CD4-positive, alpha-beta T cell treated with Interleukin-17A for 4 hours (primary cell): ENCODE measurements around the gene CXXC1.
A peak's percentile ranks its signal among the peaks of the same experiment; 100 is the strongest.
"Not testable (repeated sequence)": the region's sequence is repeated elsewhere in the genome, so short reads cannot be mapped to it uniquely, and the experiment has no call there.

ENCODE experiments used
- DNase-seq: peaks from one replicate; pipeline ENCODE4 v3.0.0-alpha.2; 2020; ENCODE audit warnings: mixed read lengths

Gene CXXC1

DNA sequence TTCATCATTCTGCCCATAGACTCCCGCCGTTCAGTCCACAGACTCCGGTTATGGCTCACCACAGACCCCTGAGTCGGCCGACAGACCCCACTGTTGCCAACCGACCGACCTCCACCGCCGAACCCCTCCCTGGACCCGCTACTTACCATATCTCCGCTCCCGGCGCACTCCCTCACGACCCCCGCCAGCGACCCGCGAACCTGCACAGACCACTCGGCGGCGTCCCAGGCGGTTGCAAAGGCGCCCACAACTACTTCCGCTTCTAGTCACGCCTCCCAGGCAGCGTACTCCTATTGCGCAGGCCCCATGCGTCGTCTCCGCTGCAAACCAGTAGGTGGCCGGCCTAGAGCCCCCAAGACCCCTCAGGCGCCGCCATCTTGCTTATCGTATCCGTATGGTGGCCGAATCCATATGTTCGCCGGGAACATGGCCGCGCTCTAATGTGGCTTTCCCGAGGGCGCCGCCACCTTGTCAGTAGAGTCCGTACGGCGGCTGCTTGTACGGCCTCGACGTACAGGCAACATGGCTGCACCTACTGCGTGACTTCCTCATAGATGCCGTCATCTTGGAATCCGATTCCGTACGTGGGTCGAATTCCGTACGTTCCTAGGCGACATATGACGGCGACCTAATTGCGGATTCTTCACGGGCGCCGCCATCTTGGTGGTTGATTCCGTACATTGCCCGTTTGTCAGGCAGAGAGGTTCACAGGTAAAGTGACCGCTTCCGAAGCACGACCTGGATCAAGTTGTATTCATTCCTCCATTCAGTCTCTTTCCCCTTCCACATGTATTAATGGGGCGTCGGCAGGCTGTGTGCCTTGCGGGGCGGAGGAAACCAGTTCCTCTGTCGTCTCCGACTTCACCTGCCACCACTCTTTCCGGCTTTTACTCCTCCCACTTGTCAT lies at the start of gene CXXC1:
CXXC1 (minus strand) TSS at position 252 of the 907 bp plus-strand sequence; CDS start at position 149, 103 bp downstream.
- peak; percentile 96 for DNase-seq

DNA sequence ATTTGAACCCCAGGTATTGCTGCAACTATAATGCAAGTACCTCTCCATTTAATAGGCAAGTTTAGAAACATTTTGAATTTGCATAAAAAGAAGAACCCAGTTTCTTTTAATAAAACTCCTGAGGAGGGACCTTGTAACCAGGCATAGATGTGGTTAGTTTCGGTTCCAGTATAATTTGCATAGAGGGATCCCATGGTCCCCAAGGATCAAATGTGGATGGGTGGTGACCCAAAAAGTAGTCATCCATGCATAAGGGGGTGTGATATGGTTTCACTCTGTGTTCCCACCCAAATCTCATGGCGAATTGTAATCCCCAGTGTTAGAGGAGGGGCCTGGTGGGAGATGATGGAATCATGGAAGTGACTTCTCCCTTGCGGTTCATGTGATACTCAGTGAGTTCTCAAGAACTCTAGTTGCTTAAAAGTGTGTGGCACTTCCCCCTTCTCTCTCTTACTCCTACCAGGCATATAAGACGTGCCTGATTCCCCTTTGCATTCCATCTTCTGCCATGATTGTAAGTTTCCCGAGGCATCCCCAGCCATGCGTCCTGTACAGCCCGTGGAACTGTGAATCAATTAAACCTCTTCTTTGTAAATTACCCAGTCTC lies 47.2 kb upstream of the CXXC1 start:
- no peak for DNase-seq

DNA sequence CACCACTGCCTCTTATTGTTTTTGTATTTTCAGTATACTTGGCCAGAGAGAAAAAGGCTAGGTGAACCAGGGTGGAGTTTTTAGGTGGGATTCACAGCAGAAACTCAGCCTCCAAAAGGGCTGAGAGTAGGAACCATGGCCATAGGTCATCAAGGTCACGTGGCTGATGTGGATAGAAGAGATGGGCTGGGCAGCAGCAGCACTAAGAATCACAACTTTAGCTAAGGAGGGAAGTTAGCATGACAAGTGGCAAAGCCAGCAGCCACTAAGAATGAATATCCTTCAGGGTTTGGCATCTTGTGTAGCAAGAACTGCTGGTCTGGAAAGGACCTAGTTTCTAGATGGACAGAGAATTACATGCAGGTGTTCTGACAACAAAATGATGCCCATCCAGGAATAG lies 44.2 kb upstream of the CXXC1 start:
- DNase-seq = no peak

DNA sequence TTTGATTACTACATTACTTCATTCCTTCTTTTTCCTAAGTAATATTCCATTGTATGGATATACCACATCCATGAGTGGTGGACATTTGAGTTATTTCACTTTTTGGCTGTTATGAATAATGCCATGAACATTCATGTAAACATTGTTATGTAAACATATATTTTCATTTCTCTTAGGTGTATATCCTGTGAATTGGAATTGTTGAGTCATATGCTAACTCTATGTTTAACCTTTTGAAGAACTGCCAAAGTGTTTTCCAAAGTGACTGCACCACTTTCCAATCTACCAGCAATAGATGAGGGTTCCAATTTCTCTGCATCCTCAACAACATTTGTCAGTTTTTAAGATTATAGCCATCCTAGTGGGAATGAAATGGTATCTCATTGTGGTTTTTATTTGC lies 42.7 kb upstream of the CXXC1 start:
- no peak for DNase-seq

DNA sequence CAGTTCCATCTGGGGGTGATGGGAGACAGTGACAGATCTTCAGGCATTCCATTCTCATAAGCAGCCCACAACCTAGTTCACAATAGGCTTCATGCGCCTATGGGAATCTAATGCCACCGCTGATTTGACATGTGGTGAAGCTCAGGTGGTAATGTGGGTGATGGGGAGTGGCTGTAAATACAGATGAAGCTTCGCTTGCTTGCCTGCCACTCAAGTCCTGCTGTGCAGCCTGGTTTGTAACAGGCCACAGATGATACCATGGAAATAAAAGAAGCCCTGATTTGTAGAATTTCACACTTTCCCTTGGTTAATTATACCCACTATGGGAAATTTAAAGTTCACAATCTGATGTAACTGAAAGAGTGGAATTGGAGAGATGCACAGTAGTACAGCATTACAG lies 40.5 kb upstream of the CXXC1 start:
- no peak for DNase-seq

DNA sequence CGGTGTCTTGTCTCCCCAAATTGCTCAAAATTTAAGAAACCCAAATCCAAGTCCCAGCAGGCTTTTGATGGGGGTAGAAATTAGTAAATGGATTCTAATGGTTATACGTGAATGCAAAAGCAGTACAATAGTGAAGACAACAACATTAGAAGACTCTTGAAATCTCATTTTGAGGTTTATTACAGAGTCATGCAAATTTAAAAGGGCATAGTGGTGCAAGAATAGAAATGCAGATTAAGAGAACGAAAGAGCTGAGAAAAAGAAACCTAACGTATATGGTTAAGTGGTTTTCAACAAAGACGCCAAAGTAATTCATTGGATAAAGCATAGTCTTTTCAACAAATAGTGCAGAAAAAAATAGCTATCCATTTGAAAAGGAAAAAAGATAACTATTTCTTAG lies 33.2 kb upstream of the CXXC1 start:
- DNase-seq = no peak

DNA sequence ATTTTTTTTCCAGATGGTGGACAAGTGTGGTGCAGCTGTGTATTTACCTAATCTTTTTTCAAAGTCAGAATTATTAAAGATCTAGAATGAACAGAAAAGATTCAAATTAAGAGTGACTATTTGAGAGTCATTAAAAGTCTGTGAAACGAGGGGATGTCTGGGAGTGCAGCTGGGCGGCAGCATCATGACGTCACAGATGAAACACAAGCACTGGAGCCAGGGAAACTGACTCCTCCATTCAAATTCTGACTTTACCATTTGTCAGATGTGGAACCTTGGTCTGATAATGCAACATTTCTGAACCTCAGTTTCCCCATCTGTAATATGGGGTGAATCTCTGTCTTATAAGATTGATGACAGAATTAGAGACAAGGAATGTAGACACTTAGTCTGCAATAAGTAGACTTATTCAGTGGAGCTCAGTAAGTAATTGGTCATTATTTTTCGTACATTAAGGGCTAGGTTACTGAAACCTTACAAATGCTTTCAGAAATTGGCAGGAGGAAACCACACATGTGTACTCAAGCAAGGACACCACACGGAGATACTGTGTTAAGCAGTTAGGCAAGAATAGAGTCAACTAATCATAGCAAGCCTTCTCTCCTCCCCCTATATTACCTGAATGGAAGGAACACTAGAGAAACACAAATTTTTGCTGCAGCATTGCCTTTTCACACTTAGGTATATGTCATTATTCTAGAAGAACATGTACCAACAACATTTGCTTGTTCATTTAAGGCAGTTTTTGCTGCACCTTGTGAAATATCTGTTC lies 27.8 kb upstream of the CXXC1 start:
- DNase-seq = no peak

DNA sequence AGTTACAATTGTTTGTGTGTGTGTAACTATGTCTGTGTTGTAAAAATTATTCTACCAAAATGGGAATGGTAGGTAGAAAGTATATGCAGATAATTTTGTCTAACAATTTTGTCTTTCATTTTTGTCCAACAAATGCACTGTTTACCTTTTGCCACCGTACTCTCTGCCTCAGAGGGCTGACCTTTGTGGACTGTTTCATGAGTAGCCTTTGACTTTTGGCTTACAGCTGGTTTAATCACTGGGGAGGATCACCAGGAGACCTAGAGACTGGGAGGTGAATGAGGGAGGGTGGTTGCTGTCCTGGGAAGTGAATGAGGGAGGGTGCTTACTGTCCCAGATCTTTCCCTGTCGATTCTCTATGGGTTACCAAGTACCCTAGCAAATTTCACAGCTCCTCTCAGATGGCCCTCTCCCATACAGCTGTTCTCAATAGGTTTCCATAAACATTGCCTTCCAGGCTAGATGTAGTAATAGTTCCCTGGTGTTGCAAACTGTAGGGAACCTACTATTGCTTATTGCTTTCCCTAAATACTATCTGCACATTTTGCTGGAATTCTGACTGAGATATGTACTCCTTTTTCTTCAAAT lies 26.5 kb upstream of the CXXC1 start:
- no peak for DNase-seq

DNA sequence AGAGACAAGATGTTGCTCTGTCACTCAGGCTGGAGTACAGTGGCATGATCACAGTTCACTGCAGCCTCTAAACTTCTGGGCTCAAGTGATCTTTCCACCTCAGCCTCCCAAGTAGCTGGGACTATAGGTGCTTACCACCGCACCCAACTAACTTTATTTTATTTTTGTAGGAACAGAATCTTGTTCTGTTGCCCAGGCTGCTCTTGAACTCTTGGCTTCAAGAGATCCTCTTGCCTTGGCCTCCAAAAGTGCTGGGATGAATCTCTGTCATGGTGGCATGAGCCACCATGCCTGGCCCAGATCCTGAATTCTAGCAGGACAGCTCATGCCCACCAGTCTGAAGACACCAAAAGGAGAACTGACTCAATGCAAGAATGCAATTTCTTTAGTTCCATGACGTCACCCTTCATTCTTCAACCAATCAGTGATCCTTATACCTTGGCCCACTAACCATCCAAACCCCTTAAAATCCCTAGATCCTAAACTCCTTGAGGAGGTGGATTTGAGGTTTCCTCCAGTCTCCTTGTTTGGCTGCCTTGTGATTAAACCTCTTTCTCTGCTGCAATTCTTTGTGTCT lies 25.6 kb upstream of the CXXC1 start:
- no peak for DNase-seq

DNA sequence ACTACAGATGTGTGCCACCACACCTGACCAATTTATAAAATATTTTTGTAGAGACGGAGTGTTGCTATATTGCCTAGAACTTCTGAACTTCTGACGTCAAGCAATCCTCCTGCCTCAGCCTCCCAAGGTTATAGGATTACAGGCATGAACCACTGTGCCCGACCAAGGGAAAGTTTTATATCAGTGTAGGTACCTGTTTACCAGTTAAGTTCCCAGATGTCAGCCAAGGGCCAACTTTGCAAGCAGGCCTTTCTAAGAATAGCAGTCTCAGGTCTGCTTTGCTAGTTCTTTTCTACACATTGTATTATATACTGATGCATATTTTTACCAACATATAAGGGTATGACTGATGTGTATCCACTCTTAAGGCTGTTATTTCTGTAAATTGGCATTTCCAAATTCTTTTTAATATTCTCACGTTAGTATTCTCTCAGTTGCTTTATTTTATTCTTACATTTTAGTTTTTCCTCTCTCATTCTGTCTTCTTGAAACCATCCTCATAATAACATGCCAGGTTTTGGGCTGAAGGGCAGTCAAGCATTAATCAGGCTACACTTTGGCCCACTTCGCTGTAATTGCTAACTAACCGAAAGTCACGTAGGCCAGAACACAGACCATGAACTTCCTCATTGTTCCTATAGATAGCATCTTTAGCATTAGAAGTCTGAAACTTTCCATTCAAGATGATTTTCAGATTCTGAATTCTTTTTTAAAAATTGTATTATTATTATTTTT lies 25.0 kb upstream of the CXXC1 start:
- DNase-seq = no peak

DNA sequence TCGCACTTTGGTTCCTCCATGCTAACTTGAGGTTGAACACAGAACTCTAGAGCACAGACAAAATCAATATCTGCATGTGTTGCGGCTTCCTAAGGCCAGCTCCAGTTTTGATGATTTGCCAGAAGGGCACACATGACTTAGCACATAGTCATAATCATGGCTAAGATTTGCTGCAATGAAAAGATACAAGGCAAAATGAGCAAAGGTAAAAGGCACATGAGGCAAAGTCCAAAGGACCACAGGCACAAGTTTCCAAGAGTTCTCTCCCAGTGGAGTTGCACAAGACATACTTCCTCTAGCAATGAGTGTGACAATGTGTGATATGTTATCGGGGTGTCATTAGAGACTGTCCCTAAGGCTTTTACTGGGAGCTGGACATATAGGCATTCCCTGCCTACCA lies 24.2 kb upstream of the CXXC1 start:
- no peak for DNase-seq

DNA sequence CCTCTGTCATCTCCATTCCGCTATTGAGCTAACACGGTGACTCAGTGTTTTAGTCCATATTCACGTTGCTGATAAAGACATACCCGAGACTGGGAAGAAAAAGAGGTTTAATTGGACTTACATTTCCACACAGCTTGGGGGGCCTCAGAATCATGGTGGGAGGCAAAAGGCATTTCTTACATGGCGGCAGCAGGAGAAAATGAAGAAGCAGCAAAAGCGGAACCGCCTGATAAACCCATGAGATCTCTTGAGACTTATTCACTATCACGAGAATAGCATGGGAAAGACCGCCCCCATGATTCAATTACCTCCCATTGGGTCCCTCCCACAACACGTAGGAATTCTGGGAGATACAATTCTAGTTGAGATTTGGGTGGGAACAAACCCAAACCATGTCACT lies 22.6 kb upstream of the CXXC1 start:
- DNase-seq = no peak

DNA sequence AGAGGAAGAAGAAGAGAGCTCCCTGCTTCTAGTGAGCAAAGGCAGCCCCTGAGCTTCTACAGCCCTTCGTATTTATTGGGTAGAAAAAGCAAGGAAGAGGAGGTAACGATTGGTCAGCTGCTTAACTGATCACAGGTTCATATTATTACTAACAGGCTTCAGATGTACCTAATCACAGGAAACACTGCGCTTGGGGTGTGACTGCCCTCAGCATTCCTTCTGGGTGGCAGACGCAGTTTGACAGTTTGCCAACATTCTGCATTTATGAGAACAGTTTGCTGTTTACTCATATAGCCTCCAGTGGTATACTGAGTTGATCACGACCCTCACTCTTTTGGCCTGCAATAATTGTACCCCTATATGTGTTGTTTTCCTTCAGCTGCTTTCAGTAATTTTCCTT lies 21.4 kb upstream of the CXXC1 start:
- DNase-seq = not testable (repeated sequence)

DNA sequence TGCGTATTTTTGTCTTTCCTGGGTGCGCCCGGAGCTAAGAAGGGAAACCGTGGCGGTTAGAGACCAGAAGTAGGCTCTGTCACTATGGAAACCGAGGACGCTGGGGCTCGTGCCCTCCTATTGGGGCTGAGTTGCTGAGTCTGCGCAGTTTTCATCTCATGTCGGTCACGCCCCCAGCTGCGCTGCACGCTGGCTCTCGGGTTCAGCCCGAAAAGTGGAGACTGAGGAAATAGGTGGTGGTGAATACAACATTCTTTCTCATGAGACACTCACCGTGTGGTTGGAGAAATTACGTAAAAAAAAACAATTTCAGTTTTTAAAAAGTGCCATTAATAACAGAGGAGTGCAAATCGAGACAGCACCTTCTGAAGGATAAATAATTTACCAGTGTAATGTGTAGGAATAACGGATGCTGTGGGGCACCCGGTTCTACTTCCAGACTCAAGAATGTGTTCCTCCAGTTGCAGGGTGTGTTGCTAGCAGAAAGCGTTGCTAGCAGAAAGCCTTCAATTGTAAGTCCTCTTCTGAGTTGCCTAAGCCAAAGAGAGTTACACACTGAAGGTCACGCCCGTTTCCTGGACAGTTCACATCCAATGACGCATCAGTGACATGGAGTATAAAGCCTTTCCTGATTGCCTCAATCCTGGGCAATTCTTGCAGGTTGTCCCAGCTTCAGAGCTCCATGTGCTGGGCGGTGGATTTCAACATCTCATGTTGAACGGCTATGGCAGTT lies 20.4 kb upstream of the CXXC1 start:
- peak; percentile 95 for DNase-seq

DNA sequence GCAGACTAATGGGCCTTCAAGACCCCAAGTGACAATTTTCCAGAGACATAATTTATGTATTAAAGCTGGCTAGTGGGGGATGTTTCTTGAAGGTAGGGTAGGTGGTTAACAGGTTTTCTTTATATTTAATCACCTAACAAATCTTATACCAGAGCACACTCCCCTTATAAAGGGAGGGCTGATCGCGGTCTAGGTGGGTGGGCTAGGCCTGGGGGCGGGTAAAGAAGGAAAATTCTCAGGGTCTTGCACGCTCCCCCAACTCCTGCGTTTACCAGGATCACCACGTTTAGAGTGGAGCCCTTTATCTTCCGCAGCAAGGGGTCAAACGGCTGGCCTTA lies 19.9 kb upstream of the CXXC1 start:
- no peak for DNase-seq

DNA sequence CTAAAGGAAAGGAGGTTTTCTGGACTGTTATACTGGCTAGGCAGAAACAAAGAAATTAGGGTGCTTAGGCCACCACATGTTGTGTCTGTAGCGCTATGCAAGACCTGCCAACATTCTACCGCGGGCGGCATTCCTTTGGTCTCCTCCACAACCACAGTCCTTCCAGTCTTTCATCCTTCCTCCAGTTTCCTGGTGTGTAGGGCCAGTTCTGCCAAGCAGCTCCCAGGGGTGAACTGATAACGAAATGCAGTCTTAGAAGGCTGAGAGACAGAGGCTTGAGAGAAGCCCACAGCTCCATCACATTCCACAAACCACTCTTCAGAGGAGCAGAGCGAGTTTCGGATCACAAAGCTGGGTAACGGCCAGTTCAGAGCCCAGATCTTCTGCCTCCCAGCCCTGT lies 19.5 kb upstream of the CXXC1 start:
- DNase-seq = no peak

DNA sequence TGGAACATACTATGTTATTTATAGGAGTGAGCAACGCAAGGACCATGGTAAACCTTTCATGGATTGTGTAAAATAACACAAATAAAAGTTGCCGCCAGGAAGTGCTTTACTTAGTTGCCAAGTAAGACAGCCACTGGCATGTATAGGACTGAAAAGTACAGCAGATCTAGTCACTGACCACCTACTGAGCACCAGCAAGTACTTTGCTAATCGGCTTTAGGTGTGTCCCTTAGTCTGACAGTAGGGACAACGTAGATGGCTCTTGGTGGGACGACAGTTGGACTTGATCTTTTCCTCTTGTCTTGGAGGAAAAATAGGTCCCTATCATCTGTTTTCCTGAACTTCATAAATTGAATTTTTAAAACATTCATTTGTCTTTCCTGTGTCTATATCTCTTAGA lies 13.6 kb upstream of the CXXC1 start:
- no peak for DNase-seq

DNA sequence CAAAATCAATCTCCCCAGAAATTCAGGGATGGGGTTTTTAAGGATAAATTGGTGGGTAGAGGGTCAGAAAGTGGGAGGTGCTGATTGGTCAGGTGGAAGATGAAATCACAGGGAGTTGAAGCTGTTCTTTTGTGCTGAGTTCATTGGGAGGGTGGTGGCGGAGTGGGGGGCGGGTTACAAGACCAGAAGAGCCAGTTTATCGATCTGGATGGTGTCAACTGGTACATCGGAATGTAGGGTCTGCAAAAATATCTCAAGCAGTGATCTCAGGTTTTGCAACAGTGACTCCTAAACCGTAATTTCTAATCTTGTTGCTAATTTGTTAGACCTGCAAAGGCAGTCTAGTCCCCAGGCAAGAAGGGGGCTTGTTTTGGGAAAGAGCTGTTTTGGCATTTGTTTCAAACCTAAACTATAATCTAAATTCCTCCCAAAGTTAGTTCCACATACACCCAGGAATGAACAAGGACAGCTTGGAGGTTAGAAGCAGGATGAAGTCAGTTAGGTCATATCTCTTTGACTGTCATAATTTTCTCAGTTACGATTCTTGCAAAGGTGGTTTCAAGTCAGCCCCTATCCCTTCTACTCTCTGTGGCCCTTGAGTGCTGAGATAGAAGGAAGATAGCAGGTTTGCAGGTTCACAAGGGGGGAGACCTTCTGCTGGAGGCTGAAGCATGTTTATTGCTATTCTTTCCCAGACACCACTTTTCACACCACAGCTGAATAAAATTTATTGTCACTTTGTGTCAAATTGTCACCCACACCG lies 12.3 kb upstream of the CXXC1 start:
- no peak for DNase-seq

DNA sequence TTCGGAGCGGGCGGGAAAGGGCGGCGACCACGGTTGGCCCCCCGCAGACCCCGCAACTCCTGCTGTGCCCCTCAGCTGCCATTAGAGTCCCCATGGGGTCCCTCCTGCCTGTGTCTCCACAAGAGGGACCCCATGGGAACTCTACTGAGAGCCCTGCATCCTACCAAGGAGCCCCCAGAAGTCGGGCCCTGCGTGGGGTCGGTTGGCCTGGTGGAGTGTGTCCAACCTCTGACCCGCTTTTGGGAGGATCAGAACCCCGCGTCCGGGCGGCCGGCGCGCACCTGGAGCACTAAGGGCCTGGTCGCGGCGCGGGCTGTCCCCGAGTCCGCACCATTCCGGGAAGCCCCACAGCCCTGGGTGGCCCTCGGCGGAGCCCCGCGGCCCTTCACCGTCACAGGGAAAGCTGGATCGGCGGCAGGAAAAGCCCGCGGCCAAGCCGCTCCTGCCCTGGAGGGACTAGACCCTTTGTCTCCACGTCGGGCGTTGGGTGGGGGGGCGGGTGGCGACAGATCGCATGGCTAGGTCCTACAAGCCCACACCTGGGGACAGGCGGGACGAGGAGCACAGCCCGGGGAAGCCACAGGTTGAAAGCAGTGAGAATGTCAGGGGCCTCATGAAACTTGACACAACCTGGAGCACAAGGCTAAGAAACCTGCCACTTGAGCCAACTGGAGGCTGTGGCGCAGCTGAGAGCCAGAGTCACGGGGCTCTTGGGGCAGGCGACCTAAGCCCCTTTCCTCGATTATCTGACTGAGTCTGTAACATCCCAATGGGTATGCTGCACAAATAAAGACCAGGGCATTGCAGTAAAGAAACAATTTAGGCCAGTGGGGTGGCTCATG lies 11.2 kb upstream of the CXXC1 start:
- DNase-seq = no peak
